HEK293 (cell line): ENCODE results near the gene SHROOM1.
A peak's percentile ranks its signal among the peaks of the same experiment; 100 is the strongest.

ENCODE experiments used
- CTCF ChIA-PET: fragments of 350-600 bp; formaldehyde crosslinking; extraction: SDS; loops from one replicate; lab custom pipeline; 2021; ENCODE audit warnings: antibody characterized with exemption; lab: Yijun Ruan, JAX
- POLR2A ChIA-PET: fragments of 300-600 bp; formaldehyde crosslinking; extraction: SDS; loops from one replicate; lab custom pipeline; 2020; ENCODE audit warnings: antibody characterized with exemption, inconsistent platforms; lab: Yijun Ruan, JAX
- H3K27ac ChIP-seq: fragments of 200-500 bp; sonication (Bioruptor generic); 2 replicates; pipeline ENCODE4 v1.5.1; 2014; ENCODE audit warnings: low read depth, low read length, control low read depth, inconsistent platforms; ENCODE audit errors: extremely low read depth
- H3K36me3 ChIP-seq, 2 experiments: fragments of 200-500 bp in 1 of 2; sonication (Bioruptor generic) in 1 of 2; 1 replicate in 1 of 2; 2 replicates in 1 of 2; pipeline ENCODE4 v1.5.1; 2014 to 2017; ENCODE audit warnings: inconsistent platforms in 2 of 2, low read length in 2 of 2; ENCODE audit not compliant: control insufficient read depth in 2 of 2, insufficient read depth in 1 of 2
- H3K4me1 ChIP-seq: fragments of 200-500 bp; sonication (Bioruptor generic); 2 replicates; pipeline ENCODE4 v1.5.1; 2014; ENCODE audit warnings: mild to moderate bottlenecking, low read length, inconsistent platforms; ENCODE audit not compliant: control insufficient read depth, insufficient read depth
- H3K4me3 ChIP-seq: 2 replicates; pipeline ENCODE4 v1.5.1; 2011; ENCODE audit warnings: low read depth, mild to moderate bottlenecking, control low read depth, low read length, moderate library complexity
- H3K9me3 ChIP-seq: fragments of 200-500 bp; sonication (Bioruptor generic); 2 replicates; pipeline ENCODE4 v1.5.1; 2014; ENCODE audit warnings: low read depth, low read length, inconsistent platforms; ENCODE audit not compliant: control insufficient read depth, insufficient read depth
- GLI4 ChIP-seq: fragments of 450-650 bp; formaldehyde crosslinking; IDR thresholded peaks from 2 replicates; pipeline ENCODE4 v1.5.1; 2016; ENCODE audit warnings: missing biosample characterization, missing genetic modification characterization
- GLIS2 ChIP-seq: fragments of 450-650 bp; formaldehyde crosslinking; IDR thresholded peaks from 2 replicates; pipeline ENCODE4 v1.5.1; 2016; ENCODE audit warnings: missing biosample characterization, missing genetic modification characterization
- HOXA7 ChIP-seq: sonication (generic); formaldehyde crosslinking; IDR thresholded peaks from 2 replicates; pipeline ENCODE4 v1.8.1; 2022; ENCODE audit warnings: missing genetic modification reagents, borderline replicate concordance
- KLF1 ChIP-seq: fragments of 450-650 bp; formaldehyde crosslinking; IDR thresholded peaks from 2 replicates; pipeline ENCODE4 v1.5.1; 2016; ENCODE audit warnings: missing biosample characterization, missing genetic modification characterization
- KLF17 ChIP-seq: fragments of 450-650 bp; formaldehyde crosslinking; IDR thresholded peaks from 2 replicates; pipeline ENCODE4 v1.5.1; 2016; ENCODE audit warnings: missing biosample characterization, missing genetic modification characterization
- MZF1 ChIP-seq: fragments of 450-650 bp; formaldehyde crosslinking; IDR thresholded peaks from 2 replicates; pipeline ENCODE4 v1.5.1; 2017; ENCODE audit warnings: missing biosample characterization, missing genetic modification characterization, borderline replicate concordance
- PATZ1 ChIP-seq: fragments of 450-650 bp; formaldehyde crosslinking; IDR thresholded peaks from 2 replicates; pipeline ENCODE4 v1.5.1; 2016; ENCODE audit warnings: missing biosample characterization, missing genetic modification characterization
- PRDM2 ChIP-seq: fragments of 450-650 bp; formaldehyde crosslinking; IDR thresholded peaks from 2 replicates; pipeline ENCODE4 v1.5.1; 2016; ENCODE audit warnings: missing biosample characterization, missing genetic modification characterization, borderline replicate concordance
- TCF7L2 ChIP-seq: IDR thresholded peaks from 2 replicates; pipeline ENCODE4 v1.6.1; 2011; ENCODE audit warnings: low read depth, mild to moderate bottlenecking, inconsistent platforms, low read length, moderate library complexity, borderline replicate concordance
- ZNF292 ChIP-seq: fragments of 450-650 bp; formaldehyde crosslinking; IDR thresholded peaks from 2 replicates; pipeline ENCODE4 v1.5.1; 2016; ENCODE audit warnings: low read depth, missing biosample characterization, missing genetic modification characterization, borderline replicate concordance
- ZNF335 ChIP-seq: fragments of 450-650 bp; formaldehyde crosslinking; conservative IDR thresholded peaks from 2 replicates; pipeline ENCODE4 v1.5.1; 2016; ENCODE audit warnings: missing biosample characterization, missing genetic modification characterization
- ZNF513 ChIP-seq: fragments of 450-650 bp; IDR thresholded peaks from 2 replicates; pipeline ENCODE4 v1.5.1; 2018; ENCODE audit warnings: missing biosample characterization, missing genetic modification characterization
- ZNF518A ChIP-seq: fragments of 450-650 bp; formaldehyde crosslinking; conservative IDR thresholded peaks from 2 replicates; pipeline ENCODE4 v1.5.1; 2016; ENCODE audit warnings: low read depth, missing biosample characterization, missing genetic modification characterization
- ZNF660 ChIP-seq: fragments of 450-650 bp; IDR thresholded peaks from 2 replicates; pipeline ENCODE4 v1.5.1; 2018; ENCODE audit warnings: missing biosample characterization, mild to moderate bottlenecking, missing genetic modification characterization
- ZNF776 ChIP-seq: fragments of 450-650 bp; formaldehyde crosslinking; IDR thresholded peaks from 2 replicates; pipeline ENCODE4 v1.5.0; 2017; ENCODE audit warnings: missing biosample characterization, missing genetic modification characterization, borderline replicate concordance
- ZNF837 ChIP-seq: fragments of 450-650 bp; formaldehyde crosslinking; IDR thresholded peaks from 2 replicates; pipeline ENCODE4 v1.5.1; 2016; ENCODE audit warnings: missing biosample characterization, missing genetic modification characterization

SHROOM1 gene

GRCh38 chr5:132810605-132811004, 19.8 kb downstream of the SHROOM1 start:
- Histone ChIP-seq H3K4me3 (no peak overlapping the region), H3K9me3 (no peaks in the 10 kb centered on the region), H3K27ac (no peak overlapping the region), H3K36me3 (no peaks in the 10 kb centered on the region), H3K4me1 (peaks cover 8% of the 10 kb centered on the region; the same call in 1 of the 2 replicates)
- CTCF ChIA-PET, result interaction anchor here (0.6 to 4.0 kb wide), 4 partner anchors 9 to 158 kb away, joined by 3 to 36 read pairs (median 6); no protein-coding TSS in a partner anchor
- TF ChIP-seq ZNF513, result no peak
- no peak for TF ChIP-seq GLI4 (tag by site-specific recombination)
- TF ChIP-seq MZF1 (tag by site-specific recombination), result no peak
- TF ChIP-seq ZNF776, result no peak
- no peak for TF ChIP-seq ZNF518A (tag by site-specific recombination)
- TF ChIP-seq ZNF837, result no peak
- no peak for TF ChIP-seq PRDM2 (tag by site-specific recombination)
- no peak for TF ChIP-seq HOXA7 (CRISPR knock-in tag)
- TF ChIP-seq GLIS2, result no peak
- POLR2A ChIA-PET, result no interaction called here

GRCh38 chr5:132808866-132809265, 21.6 kb downstream of the SHROOM1 start:
- H3K4me3 ChIP-seq, result no peak overlapping the region
- TF ChIP-seq KLF17 (no peak), KLF1 (0 out of 2 replicates have a peak, but pooled peaks have one; percentile 10), PATZ1 (peak; percentile 24; the same call in 1 of the 2 replicates), TCF7L2 (no peak), ZNF335 (tag by site-specific recombination) (peak; percentile 48; the same call in 1 of the 2 replicates), ZNF292 (no peak), ZNF660 (tag by site-specific recombination) (0 out of 2 replicates have a peak, but pooled peaks have one; percentile 13)
- CTCF ChIA-PET, result interaction anchor here (1.3 to 4.0 kb wide), 2 partner anchors 11 to 307 kb away, joined by 3 to 36 read pairs; no protein-coding TSS in a partner anchor
- no peak overlapping the region for H3K27ac ChIP-seq
- no peaks in the 10 kb centered on the region for H3K9me3 ChIP-seq
- 0 out of 2 replicates have a peak, but pooled peaks cover 3% of the 10 kb centered on the region for H3K4me1 ChIP-seq
- POLR2A ChIA-PET, result interaction anchor here (0.7 kb wide), 1 partner anchor 21 kb away, joined by 4 read pairs; no protein-coding TSS in a partner anchor
- H3K36me3 ChIP-seq, result no peaks in the 10 kb centered on the region
